ENCODE data around the gene TBC1D19.

DNA sequence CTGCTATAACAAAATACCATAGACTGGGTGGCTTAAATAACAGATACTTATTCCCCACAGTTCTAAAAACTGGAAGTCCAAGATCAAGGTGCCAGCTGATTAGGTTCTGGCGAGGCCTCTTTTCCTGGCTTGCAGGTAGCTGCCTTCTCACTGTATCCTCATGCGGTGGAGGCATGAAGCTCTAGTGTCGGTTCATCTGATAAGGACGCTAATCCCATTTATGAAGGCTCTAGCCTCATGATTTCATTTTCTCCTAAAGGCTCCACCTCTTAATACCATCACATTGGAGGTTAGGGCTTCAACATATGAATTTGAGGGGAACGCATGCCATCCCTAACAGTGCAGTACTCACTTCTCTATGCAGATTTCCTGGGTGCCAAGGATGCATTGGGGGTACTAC lies 218.9 kb downstream of the TBC1D19 start:
- TF ChIP-seq, protein P1, sequence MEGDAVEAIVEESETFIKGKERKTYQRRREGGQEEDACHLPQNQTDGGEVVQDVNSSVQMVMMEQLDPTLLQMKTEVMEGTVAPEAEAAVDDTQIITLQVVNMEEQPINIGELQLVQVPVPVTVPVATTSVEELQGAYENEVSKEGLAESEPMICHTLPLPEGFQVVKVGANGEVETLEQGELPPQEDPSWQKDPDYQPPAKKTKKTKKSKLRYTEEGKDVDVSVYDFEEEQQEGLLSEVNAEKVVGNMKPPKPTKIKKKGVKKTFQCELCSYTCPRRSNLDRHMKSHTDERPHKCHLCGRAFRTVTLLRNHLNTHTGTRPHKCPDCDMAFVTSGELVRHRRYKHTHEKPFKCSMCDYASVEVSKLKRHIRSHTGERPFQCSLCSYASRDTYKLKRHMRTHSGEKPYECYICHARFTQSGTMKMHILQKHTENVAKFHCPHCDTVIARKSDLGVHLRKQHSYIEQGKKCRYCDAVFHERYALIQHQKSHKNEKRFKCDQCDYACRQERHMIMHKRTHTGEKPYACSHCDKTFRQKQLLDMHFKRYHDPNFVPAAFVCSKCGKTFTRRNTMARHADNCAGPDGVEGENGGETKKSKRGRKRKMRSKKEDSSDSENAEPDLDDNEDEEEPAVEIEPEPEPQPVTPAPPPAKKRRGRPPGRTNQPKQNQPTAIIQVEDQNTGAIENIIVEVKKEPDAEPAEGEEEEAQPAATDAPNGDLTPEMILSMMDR (IDR thresholded peaks at IDR 0.05; ENCODE audit: low read depth, low read length, missing input control) = no peak
- TF ChIP-seq, protein P2, sequence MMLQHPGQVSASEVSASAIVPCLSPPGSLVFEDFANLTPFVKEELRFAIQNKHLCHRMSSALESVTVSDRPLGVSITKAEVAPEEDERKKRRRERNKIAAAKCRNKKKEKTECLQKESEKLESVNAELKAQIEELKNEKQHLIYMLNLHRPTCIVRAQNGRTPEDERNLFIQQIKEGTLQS (IDR thresholded peaks at IDR 0.05) = no peak
- TF ChIP-seq, protein P3, sequence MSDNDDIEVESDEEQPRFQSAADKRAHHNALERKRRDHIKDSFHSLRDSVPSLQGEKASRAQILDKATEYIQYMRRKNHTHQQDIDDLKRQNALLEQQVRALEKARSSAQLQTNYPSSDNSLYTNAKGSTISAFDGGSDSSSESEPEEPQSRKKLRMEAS (IDR thresholded peaks at IDR 0.05) = no peak
- TF ChIP-seq HNF4A (conservative IDR thresholded peaks at IDR 0.05) (no peak), SP1 (IDR thresholded peaks at IDR 0.05) (no peak), RAD21 (IDR thresholded peaks at IDR 0.05) (no peak), YY1 (IDR thresholded peaks at IDR 0.05) (no peak), EGR1 (IDR thresholded peaks at IDR 0.05; ENCODE audit: low read depth in 2 of 2) (no peak), JUND (IDR thresholded peaks at IDR 0.05) (no peak), TAF1 (conservative IDR thresholded peaks at IDR 0.05) (no peak), NR2F2 (IDR thresholded peaks at IDR 0.05) (no peak)
- TF ChIP-seq, protein P4, sequence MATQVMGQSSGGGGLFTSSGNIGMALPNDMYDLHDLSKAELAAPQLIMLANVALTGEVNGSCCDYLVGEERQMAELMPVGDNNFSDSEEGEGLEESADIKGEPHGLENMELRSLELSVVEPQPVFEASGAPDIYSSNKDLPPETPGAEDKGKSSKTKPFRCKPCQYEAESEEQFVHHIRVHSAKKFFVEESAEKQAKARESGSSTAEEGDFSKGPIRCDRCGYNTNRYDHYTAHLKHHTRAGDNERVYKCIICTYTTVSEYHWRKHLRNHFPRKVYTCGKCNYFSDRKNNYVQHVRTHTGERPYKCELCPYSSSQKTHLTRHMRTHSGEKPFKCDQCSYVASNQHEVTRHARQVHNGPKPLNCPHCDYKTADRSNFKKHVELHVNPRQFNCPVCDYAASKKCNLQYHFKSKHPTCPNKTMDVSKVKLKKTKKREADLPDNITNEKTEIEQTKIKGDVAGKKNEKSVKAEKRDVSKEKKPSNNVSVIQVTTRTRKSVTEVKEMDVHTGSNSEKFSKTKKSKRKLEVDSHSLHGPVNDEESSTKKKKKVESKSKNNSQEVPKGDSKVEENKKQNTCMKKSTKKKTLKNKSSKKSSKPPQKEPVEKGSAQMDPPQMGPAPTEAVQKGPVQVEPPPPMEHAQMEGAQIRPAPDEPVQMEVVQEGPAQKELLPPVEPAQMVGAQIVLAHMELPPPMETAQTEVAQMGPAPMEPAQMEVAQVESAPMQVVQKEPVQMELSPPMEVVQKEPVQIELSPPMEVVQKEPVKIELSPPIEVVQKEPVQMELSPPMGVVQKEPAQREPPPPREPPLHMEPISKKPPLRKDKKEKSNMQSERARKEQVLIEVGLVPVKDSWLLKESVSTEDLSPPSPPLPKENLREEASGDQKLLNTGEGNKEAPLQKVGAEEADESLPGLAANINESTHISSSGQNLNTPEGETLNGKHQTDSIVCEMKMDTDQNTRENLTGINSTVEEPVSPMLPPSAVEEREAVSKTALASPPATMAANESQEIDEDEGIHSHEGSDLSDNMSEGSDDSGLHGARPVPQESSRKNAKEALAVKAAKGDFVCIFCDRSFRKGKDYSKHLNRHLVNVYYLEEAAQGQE (IDR thresholded peaks at IDR 0.05) = no peak
- TF ChIP-seq, protein P5, sequence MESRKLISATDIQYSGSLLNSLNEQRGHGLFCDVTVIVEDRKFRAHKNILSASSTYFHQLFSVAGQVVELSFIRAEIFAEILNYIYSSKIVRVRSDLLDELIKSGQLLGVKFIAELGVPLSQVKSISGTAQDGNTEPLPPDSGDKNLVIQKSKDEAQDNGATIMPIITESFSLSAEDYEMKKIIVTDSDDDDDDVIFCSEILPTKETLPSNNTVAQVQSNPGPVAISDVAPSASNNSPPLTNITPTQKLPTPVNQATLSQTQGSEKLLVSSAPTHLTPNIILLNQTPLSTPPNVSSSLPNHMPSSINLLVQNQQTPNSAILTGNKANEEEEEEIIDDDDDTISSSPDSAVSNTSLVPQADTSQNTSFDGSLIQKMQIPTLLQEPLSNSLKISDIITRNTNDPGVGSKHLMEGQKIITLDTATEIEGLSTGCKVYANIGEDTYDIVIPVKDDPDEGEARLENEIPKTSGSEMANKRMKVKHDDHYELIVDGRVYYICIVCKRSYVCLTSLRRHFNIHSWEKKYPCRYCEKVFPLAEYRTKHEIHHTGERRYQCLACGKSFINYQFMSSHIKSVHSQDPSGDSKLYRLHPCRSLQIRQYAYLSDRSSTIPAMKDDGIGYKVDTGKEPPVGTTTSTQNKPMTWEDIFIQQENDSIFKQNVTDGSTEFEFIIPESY (IDR thresholded peaks at IDR 0.05) = no peak

Measured in liver (tissue), 3 donors.